COLO668 (cell line): Measurements from ENCODE around the gene SLC13A5.
"Not testable (repeated sequence)": the region's sequence is repeated elsewhere in the genome, so short reads cannot be mapped to it uniquely, and the experiment has no call there.

ENCODE experiments used
- DNase-seq: peaks from one replicate; lab custom pipeline; 2025; ENCODE audit not compliant: unreplicated experiment; lab: John Stamatoyannopoulos, UW

The SLC13A5 gene

GRCh38 chr17:6713130-6713917 lies at the start of gene SLC13A5:
Gene SLC13A5 (minus strand): TSS chr17:6713369. CDS start chr17:6713333, 36 bp downstream.
- DNase-seq: no peak

- no peak for DNase-seq
Observed at GRCh38 chr17:6761779-6762178, 48.6 kb upstream of the SLC13A5 start.

- no peak for DNase-seq
Observed at GRCh38 chr17:6757747-6758146, 44.6 kb upstream of the SLC13A5 start.

GRCh38 chr17:6756425-6757031 lies 43.4 kb upstream of the SLC13A5 start:
- no peak for DNase-seq

GRCh38 chr17:6755731-6756184 lies 42.6 kb upstream of the SLC13A5 start, which contains the start of gene XAF1:
Gene XAF1 (plus strand): TSS chr17:6756046. CDS start chr17:6756079, 33 bp downstream.
- DNase-seq: no peak

- DNase-seq: no peak
Observed at GRCh38 chr17:6755281-6755680, 42.1 kb upstream of the SLC13A5 start.

GRCh38 chr17:6753546-6753945 lies 40.4 kb upstream of the SLC13A5 start:
- no peak for DNase-seq

- no peak for DNase-seq
Observed at GRCh38 chr17:6753006-6753445, 39.9 kb upstream of the SLC13A5 start.

- DNase-seq: no peak
Observed at GRCh38 chr17:6752068-6752909, 39.1 kb upstream of the SLC13A5 start.

GRCh38 chr17:6749519-6749918 lies 36.4 kb upstream of the SLC13A5 start:
- no peak for DNase-seq

GRCh38 chr17:6748617-6749016 lies 35.4 kb upstream of the SLC13A5 start:
- DNase-seq: no peak

GRCh38 chr17:6746665-6747064 lies 33.5 kb upstream of the SLC13A5 start:
- not testable (repeated sequence) for DNase-seq

- DNase-seq: no peak
Observed at GRCh38 chr17:6729531-6729930, 16.4 kb upstream of the SLC13A5 start.

- DNase-seq: no peak
Observed at GRCh38 chr17:6724009-6724408, 10.8 kb upstream of the SLC13A5 start.

- DNase-seq: no peak
Observed at GRCh38 chr17:6721744-6722143, 8.6 kb upstream of the SLC13A5 start.

GRCh38 chr17:6716736-6717135 lies 3.6 kb upstream of the SLC13A5 start:
- DNase-seq: no peak

GRCh38 chr17:6714315-6714874 lies 1.2 kb upstream of the SLC13A5 start:
- no peak for DNase-seq

GRCh38 chr17:6713918-6714271 lies 726 bp upstream of the SLC13A5 start:
- no peak for DNase-seq

GRCh38 chr17:6712854-6713129 lies 377 bp downstream of the SLC13A5 start:
- DNase-seq: no peak

GRCh38 chr17:6712058-6712853 lies 913 bp downstream of the SLC13A5 start:
- no peak for DNase-seq

- no peak for DNase-seq
Observed at GRCh38 chr17:6711681-6712057, 1.5 kb downstream of the SLC13A5 start.
